ENCODE measurements around the gene SPESP1.

DNA sequence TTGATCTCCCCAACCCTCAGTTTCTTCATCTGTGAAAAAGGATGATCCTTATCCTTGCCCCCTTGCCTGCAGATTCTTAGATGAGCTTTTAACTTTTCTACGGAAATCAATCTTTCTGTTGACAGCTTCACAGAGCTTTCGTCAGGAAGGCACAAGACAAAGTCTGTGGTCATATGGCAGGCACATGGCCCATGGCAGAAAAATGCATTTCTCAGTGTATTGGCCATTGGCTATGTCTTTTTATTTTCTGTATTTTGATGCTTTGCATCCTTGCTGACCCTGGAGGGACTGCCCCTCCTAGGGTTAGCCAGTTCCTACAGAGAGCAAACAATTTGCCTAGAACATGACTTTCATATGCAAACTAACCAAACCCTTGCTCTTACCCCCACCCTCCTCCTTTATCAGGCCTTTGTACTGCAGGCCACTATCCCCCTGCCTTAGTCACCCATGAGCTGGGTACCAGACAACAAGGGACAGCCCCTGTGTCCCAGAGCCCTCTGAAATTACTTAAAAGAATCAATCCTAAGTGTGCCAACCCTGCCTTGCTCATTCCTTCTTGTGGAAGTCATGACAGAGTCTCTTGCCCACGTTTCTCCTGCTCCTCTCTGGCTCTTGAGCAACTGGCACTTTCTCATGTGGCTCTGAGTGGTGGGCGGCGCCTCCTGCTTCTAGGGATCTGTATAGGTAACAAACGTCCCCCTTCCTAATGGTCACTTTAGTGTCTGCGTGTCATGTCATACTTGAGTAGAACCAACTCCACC is 60.1 kb downstream of the SPESP1 start:
- TF ChIP-seq POLR2A (IDR thresholded peaks at IDR 0.05), result no peak
- TF ChIP-seq, protein P1, sequence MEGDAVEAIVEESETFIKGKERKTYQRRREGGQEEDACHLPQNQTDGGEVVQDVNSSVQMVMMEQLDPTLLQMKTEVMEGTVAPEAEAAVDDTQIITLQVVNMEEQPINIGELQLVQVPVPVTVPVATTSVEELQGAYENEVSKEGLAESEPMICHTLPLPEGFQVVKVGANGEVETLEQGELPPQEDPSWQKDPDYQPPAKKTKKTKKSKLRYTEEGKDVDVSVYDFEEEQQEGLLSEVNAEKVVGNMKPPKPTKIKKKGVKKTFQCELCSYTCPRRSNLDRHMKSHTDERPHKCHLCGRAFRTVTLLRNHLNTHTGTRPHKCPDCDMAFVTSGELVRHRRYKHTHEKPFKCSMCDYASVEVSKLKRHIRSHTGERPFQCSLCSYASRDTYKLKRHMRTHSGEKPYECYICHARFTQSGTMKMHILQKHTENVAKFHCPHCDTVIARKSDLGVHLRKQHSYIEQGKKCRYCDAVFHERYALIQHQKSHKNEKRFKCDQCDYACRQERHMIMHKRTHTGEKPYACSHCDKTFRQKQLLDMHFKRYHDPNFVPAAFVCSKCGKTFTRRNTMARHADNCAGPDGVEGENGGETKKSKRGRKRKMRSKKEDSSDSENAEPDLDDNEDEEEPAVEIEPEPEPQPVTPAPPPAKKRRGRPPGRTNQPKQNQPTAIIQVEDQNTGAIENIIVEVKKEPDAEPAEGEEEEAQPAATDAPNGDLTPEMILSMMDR (IDR thresholded peaks at IDR 0.05), result no peak
